Endothelial cell of umbilical vein (primary cell): Measurements from ENCODE around the gene ETV4.

Experiments used
- JUN ChIP-seq: IDR thresholded peaks from 2 replicates; pipeline ENCODE4 v1.6.1; 2011; ENCODE audit warnings: borderline replicate concordance, low read depth; ENCODE audit not compliant: insufficient read length, insufficient read depth
- POLR2A ChIP-seq: IDR thresholded peaks from 2 replicates; pipeline ENCODE4 v1.6.1; 2012; ENCODE audit warnings: low read depth, mild to moderate bottlenecking, control low read depth, low read length

- TF ChIP-seq POLR2A = no peak
- TF ChIP-seq JUN = no peak
These were observed 30.6 kb upstream of the ETV4 start for GRCh38 chr17:43576563-43577229.
